Mesenteric fat pad (tissue), 1 donor: ENCODE results near the gene APBA1. TPM values are rescaled to one million over a fixed set of nuclear protein-coding genes. Genes with fewer than 3 reads are reported as not detected.

Experiments
- DNase-seq: peaks from one replicate; pipeline ENCODE4 v3.0.0-alpha.2; 2020; ENCODE audit warnings: low spot score
- total RNA-seq: library from RNA; stranded (reverse); fragmentation: NEBNext Ultra II Directional; extraction: Animal tissue kit (Norgen Biotek cat#: 25700); gene quantifications from one replicate; pipeline ENCODE4 v1.2.1, GENCODE V29; 2021
- donor health status: DM: yes; HTN: yes; CAD: no.

APBA1 gene
- total RNA-seq, 1 donor from 2014 or later, result 7.7 TPM

GRCh38 chr9:69658987-69659675, 13.0 kb downstream of the APBA1 start:
- no peak for DNase-seq

DNA sequence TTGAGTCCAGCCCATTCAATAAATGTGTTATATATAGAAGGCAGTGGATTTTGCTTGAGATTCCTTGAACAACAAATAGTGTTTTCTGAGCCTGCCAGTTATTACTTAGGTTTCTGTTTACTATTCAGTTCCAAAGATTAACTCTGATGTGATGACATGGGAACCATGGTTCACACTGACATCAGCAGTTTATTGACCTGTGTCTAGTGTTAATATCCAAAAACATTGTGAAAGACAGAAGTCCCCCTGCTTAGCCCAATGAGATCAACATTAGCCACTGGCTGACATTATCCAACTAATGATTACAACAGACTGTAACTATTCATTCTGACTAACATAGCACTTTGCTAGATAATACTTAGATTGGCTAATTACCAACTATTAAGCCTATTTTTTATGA, 14.9 kb downstream of the APBA1 start:
- DNase-seq, result no peak

DNA sequence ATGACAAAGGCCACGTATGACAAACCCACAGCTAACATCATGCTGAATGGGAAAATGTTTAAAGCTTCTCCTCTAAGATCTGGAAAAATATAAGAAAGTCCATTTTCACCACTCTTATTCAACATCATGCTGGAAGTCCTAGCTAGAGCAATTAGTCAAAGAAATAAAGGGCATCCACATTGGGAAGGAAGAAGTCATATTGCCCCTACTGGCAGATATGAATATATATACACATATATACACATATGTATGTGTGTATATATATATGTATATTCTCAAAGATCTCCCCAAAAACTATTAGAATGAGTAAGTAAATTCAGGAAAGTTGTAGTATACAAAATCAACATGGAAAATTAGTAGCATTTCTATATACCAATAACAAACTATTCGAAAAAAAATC, 17.1 kb downstream of the APBA1 start:
- DNase-seq, result no peak

- no peak for DNase-seq
Measured at GRCh38 chr9:69653261-69653660, 18.9 kb downstream of the APBA1 start.

DNA sequence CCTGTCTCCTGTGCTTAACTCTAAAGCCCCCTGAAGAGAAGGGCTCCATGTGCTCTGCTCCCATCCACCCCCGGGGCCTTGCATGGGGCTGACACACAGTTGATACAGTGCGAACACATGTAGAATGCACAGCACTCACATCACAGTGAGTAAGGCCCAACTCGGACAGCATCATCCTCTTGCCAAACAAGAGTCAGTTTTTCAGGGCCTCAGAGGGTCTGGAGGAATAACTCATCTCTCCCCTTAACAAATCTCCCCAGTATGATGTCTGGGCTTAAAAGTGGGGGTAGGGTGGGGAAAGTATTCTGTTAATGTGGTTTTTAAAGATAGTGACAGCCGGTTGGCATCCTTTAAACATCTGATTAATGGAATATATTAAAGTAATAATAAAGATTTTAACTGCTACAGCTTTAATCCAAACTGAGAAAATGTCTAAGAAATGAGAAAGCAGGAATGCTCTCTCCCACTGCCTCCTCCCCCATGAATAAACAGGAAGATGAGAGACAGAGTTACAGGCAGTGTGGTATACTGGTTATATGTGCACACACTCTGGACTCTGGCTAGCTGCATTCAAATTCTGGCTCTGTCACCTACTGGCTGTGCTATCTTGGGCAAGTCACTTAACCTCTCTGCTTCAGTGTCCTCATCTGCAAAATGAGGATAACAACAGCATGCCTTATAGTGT, 22.5 kb downstream of the APBA1 start:
- DNase-seq, result no peak

DNA sequence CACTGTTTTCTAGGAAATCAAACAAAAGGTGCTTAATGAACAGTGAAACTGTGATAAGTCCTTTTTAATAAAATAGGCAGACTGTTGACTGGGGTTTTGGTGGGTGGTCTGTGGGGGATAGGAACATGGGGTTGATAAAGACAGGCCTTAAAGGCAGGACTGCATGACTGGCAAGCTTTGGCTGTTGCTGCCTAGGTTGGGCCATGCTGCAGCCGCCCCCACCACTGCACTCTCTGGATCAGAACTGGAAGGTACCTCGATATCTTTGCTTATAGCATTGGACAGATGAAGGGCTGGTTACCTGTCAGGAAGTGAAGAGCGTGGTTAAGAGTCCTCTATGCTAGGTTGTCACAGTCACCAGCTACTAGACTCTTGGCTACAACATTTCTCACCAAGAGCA, 24.4 kb downstream of the APBA1 start:
- no peak for DNase-seq

- DNase-seq, result no peak
Measured at GRCh38 chr9:69646810-69647209, 25.4 kb downstream of the APBA1 start.

DNA sequence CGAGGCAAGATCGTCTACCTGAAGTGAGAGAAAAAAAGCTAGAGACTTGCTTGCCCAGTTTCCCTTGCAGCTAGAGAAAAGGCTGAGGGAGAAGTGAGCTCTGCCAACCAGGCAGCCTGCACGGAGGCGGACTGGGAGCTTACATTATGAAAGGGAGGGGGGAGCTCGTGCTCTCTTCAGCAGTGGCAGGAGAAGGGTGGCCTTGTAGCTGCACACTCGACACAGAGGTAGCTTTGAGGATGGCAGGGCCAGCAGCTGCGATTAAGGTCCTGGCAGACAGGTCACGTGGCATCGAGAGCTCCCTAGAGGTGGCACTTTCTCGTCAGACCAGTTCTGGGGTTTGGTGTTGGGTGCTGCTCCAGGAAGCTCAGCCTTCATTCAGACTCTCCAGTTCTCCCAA, 26.7 kb downstream of the APBA1 start:
- DNase-seq, result no peak

GRCh38 chr9:69643098-69643497, 29.1 kb downstream of the APBA1 start:
- DNase-seq, result no peak

GRCh38 chr9:69637817-69638200, 34.4 kb downstream of the APBA1 start:
- DNase-seq, result no peak

GRCh38 chr9:69637193-69637816, 34.9 kb downstream of the APBA1 start:
- DNase-seq, result no peak

- no peak for DNase-seq
Measured at GRCh38 chr9:69633716-69634115, 38.5 kb downstream of the APBA1 start.

DNA sequence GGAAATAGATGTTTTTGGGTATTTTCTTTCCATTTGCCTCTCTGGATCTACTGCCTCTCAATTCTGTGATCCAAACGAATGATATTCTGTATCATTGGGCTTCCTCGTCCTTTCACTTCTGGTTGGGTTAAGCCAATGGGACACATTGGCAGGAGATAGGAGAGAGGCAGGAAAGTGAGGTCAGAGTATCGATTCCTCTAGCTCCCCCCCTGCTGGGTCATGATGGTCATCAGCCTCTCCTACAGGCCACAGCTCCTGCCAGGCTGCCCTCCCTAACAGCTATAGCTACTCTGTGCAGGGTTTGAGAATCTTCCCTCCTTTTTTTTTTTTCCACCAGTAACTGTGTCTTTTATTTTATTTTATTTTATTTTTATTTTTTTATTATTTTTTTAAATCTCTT, 39.4 kb downstream of the APBA1 start:
- DNase-seq, result no peak

DNA sequence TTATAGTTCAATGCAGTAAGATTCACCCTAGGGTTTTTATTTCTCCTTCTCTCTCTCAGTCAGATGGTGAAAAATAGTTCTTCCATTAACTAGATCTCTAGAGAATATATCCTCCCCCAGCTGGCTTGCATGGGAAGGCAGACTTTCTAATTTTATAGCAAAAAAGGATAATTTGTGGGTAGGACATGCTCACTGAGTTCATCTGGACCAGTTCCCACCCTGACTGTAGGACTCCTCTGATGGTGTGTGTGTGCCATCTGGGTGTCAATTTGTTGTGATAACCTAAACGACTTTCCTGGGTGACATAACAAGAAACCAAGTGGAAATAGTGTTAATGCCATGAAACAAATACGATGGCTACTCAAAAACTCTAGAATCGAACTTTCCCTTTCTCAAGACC, 44.9 kb downstream of the APBA1 start:
- DNase-seq, result no peak

DNA sequence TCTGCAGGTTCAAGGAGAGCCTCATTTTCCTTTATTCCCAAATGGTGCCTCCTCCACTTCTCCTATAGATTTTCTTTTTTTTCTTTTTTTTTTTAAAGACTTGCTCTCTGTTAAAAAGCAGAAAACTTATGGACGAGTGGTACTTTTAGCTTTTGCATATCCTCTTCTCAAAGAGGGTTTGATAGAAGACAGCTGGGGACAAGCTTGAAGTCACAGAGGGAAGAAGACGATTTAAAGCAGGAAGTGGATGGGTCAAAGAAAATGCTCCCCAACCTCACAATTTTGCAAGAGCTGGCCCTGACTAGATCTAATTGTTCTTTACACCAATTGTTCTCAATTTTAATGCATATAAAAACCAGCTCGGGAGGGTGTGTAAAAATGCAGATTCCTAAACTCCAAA, 48.9 kb downstream of the APBA1 start:
- no peak for DNase-seq

GRCh38 chr9:69622676-69623075, 49.5 kb downstream of the APBA1 start:
- DNase-seq, result no peak

GRCh38 chr9:69621730-69622460, 50.3 kb downstream of the APBA1 start:
- no peak for DNase-seq

GRCh38 chr9:69620731-69621130, 51.4 kb downstream of the APBA1 start:
- DNase-seq, result no peak

DNA sequence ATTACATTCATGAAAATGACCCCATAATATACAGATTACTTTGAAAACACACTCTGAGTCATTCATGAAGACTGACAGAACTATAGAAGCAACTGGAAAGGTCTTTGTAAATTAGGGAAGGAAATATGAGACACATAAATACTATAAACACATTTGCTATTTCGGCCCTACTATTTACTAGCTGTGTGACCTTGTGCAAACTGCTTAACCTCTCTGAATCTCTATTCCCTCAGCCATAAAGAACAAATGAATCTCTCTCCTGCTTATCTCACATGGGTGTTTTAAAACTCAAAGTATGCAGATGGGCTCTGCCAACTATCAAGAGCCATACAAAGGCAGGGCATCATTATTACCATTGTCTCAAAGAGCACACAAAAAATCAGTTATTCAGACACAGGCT, 52.9 kb downstream of the APBA1 start:
- DNase-seq, result no peak

DNA sequence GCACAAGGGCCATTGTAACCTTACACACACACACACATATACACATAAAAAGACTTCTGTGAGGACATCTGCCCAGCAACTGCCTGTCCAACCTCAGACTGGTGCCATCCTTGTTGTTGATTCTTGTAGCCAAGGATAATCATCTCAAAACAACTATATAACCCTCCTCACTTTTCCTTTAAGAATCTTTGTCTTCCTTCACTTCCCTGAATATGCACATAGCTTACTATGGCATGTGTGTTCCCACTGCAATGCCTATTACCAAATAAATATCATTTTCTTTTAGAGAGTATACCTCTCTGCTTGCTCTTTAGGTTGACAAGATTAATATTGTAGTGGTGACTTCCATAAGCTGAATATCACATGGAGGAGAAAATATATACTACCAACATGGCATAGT, 55.2 kb downstream of the APBA1 start:
- no peak for DNase-seq

DNA sequence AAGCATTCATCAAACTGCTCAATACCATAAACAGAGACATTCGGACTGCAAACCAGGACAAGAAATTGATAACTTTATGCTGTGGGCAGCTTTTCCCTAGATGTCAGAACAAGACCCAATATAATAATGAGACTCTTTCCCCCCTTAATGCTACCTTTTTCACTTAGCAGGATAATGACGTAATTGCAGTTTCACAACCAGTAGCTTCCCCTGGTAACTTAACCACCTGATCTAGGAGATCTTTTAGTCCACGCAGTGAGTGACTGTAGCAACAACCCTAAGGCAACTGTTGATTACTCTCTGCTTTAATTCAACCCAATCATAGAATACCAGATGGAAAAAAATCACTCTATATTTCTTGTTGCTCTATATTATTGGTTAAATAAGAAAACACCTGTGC, 56.3 kb downstream of the APBA1 start:
- no peak for DNase-seq

- DNase-seq, result no peak
Measured at GRCh38 chr9:69611221-69611620, 61.0 kb downstream of the APBA1 start.
